ENCODE results near the gene SH2D3C.

The SH2D3C gene

GRCh38 chr9:127794001-127794791 is 15.7 kb upstream of the SH2D3C start:
- Histone ChIP-seq H3K79me2 (ENCODE audit: low read length) (peaks cover 20% of the 10 kb centered on the region), H3K4me3 (ENCODE audit: low read length) (no peak overlapping the region), H3K27me3 (replicated peaks; ENCODE audit: insufficient read depth, low read length) (no peaks in the 10 kb centered on the region), H3K27ac (ENCODE audit: low read length) (no peak overlapping the region), H3K4me2 (ENCODE audit: low read depth, low read length) (no peak overlapping the region), H3F3A (ENCODE audit: insufficient read depth, low read length) (peaks cover 30% of the 10 kb centered on the region), H3K4me1 (ENCODE audit: low read length) (peaks cover 22% of the 10 kb centered on the region), H3K36me3 (replicated peaks; ENCODE audit: insufficient read depth, low read length) (peaks cover 14% of the 10 kb centered on the region), H2AFZ (ENCODE audit: low read length) (no peak overlapping the region), H3K9me3 (replicated peaks; ENCODE audit: insufficient read depth, low read length) (no peaks in the 10 kb centered on the region), H4K20me1 (ENCODE audit: insufficient read depth, low read length) (peaks cover 7% of the 10 kb centered on the region), H3K9ac (ENCODE audit: low read length) (no peak overlapping the region), H3K9me2 (replicated peaks; ENCODE audit: insufficient read depth, low read length) (no peaks in the 10 kb centered on the region)
- no peak for DNase-seq
- TF ChIP-seq CTCF (IDR thresholded peaks at IDR 0.05; ENCODE audit: low read length) (no peak), EZH2phosphoT487 (IDR thresholded peaks at IDR 0.05; ENCODE audit: low read length) (no peak), EZH2 (optimal IDR thresholded peaks at IDR 0.05; ENCODE audit: low read depth, low read length) (no peak)

- Histone ChIP-seq H3K4me3 (ENCODE audit: low read length) (no peak overlapping the region), H3K9me3 (replicated peaks; ENCODE audit: insufficient read depth, low read length) (no peaks in the 10 kb centered on the region), H3K4me1 (ENCODE audit: low read length) (peaks cover 32% of the 10 kb centered on the region), H3K9ac (ENCODE audit: low read length) (no peak overlapping the region), H3K9me2 (replicated peaks; ENCODE audit: insufficient read depth, low read length) (no peaks in the 10 kb centered on the region), H3K79me2 (ENCODE audit: low read length) (peaks cover 30% of the 10 kb centered on the region), H2AFZ (ENCODE audit: low read length) (no peak overlapping the region), H4K20me1 (ENCODE audit: insufficient read depth, low read length) (peaks cover 16% of the 10 kb centered on the region), H3K27ac (ENCODE audit: low read length) (no peak overlapping the region), H3K36me3 (replicated peaks; ENCODE audit: insufficient read depth, low read length) (peaks cover 23% of the 10 kb centered on the region), H3K27me3 (replicated peaks; ENCODE audit: insufficient read depth, low read length) (no peaks in the 10 kb centered on the region), H3F3A (ENCODE audit: insufficient read depth, low read length) (peaks cover 30% of the 10 kb centered on the region), H3K4me2 (ENCODE audit: low read depth, low read length) (no peak overlapping the region)
- TF ChIP-seq EZH2 (optimal IDR thresholded peaks at IDR 0.05; ENCODE audit: low read depth, low read length): no peak
- TF ChIP-seq EZH2phosphoT487 (IDR thresholded peaks at IDR 0.05; ENCODE audit: low read length): no peak
- no peak for DNase-seq
Measured at GRCh38 chr9:127793093-127793708, 14.7 kb upstream of the SH2D3C start.

GRCh38 chr9:127792417-127793031 is 14.1 kb upstream of the SH2D3C start:
- peaks cover 37% of the 10 kb centered on the region for H3K79me2 ChIP-seq (ENCODE audit: low read length)
- no peak overlapping the region for H3K27ac ChIP-seq (ENCODE audit: low read length)
- H3K4me1 ChIP-seq (ENCODE audit: low read length): peaks cover 36% of the 10 kb centered on the region
- H3K4me3 ChIP-seq (ENCODE audit: low read length): no peak overlapping the region
- H3K36me3 ChIP-seq (replicated peaks; ENCODE audit: insufficient read depth, low read length): peaks cover 30% of the 10 kb centered on the region
- H2AFZ ChIP-seq (ENCODE audit: low read length): no peak overlapping the region
- no peaks in the 10 kb centered on the region for H3K27me3 ChIP-seq (replicated peaks; ENCODE audit: insufficient read depth, low read length)
- H3K9me3 ChIP-seq (replicated peaks; ENCODE audit: insufficient read depth, low read length): no peaks in the 10 kb centered on the region
- no peak for DNase-seq
- H3K9me2 ChIP-seq (replicated peaks; ENCODE audit: insufficient read depth, low read length): no peaks in the 10 kb centered on the region
- H3F3A ChIP-seq (ENCODE audit: insufficient read depth, low read length): peaks cover 36% of the 10 kb centered on the region
- H4K20me1 ChIP-seq (ENCODE audit: insufficient read depth, low read length): peaks cover 23% of the 10 kb centered on the region
- no peak for TF ChIP-seq CTCF (IDR thresholded peaks at IDR 0.05; ENCODE audit: low read length)
- no peak for TF ChIP-seq EZH2phosphoT487 (IDR thresholded peaks at IDR 0.05; ENCODE audit: low read length)
- TF ChIP-seq EZH2 (optimal IDR thresholded peaks at IDR 0.05; ENCODE audit: low read depth, low read length): no peak
- H3K9ac ChIP-seq (ENCODE audit: low read length): no peak overlapping the region
- H3K4me2 ChIP-seq (ENCODE audit: low read depth, low read length): no peak overlapping the region
